ENCODE results near the gene STARD5. TPM values are rescaled to one million over a fixed set of nuclear protein-coding genes. Genes with fewer than 3 reads are reported as not detected.

The STARD5 gene
- total and polyA plus RNA-seq, 2 donors (not counting 1 experiment from before 2014, with no cell fraction given), result 15.7 to 19.9 TPM

DNA sequence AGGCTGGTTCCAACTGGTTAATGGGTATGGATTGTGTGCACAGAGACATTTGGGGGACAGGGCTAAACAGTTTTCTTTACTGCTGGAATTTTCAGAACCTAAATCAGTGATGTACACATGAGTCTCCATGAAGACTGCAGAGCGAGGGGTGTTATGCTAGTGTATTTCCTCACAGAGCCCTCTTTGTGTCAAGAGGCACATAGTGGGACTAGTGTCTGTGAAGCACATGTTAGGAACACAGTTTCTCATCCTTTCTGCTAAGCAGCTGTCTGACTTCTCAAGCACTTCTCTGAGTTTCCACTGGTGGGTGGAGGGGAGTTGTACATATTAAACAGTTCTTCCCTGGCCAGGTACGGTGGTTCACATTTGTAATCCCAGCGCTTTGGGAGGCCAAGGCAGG, 9.4 kb upstream of the STARD5 start:
- no peak for TF ChIP-seq EZH2 (IDR thresholded peaks at IDR 0.05; ENCODE audit: borderline replicate concordance, insufficient read depth, low read depth, low read length, poor library complexity, severe bottlenecking)
- TF ChIP-seq, protein P1, sequence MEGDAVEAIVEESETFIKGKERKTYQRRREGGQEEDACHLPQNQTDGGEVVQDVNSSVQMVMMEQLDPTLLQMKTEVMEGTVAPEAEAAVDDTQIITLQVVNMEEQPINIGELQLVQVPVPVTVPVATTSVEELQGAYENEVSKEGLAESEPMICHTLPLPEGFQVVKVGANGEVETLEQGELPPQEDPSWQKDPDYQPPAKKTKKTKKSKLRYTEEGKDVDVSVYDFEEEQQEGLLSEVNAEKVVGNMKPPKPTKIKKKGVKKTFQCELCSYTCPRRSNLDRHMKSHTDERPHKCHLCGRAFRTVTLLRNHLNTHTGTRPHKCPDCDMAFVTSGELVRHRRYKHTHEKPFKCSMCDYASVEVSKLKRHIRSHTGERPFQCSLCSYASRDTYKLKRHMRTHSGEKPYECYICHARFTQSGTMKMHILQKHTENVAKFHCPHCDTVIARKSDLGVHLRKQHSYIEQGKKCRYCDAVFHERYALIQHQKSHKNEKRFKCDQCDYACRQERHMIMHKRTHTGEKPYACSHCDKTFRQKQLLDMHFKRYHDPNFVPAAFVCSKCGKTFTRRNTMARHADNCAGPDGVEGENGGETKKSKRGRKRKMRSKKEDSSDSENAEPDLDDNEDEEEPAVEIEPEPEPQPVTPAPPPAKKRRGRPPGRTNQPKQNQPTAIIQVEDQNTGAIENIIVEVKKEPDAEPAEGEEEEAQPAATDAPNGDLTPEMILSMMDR (IDR thresholded peaks at IDR 0.05), result no peak
- WGBS (ENCODE audit: insufficient coverage), result 100% methylated on average over 2 of the region's 3 CpGs
- no peaks in the 10 kb centered on the region for H3K27me3 Mint-ChIP-seq
- DNase-seq (no peak), ATAC-seq (ENCODE audit: low read depth) (no peak)
- intact Hi-C loops (cut with micrococcal nuclease), result no loop called here
- Histone ChIP-seq H3K79me2 (ENCODE audit: control insufficient read depth, insufficient read depth, low read length) (no peaks in the 10 kb centered on the region), H3K27ac (ENCODE audit: low read length in 2 of 2) (no peak overlapping the region), H3K9me3 (ENCODE audit: control extremely low read depth in 1 of 3, control insufficient read depth in 2 of 3, insufficient read depth in 1 of 3, low read length in 2 of 3) (no peaks in the 10 kb centered on the region), H3K4me1 (ENCODE audit: control insufficient read depth in 2 of 2, insufficient read depth in 2 of 2, low read length in 2 of 2) (peaks cover 0 to 4% of the 10 kb centered on the region in 2 donors), H4K20me1 (ENCODE audit: control insufficient read depth, insufficient read depth, low read length, poor library complexity, severe bottlenecking) (no peaks in the 10 kb centered on the region), H3K4me2 (replicated peaks; ENCODE audit: low read depth, low read length, poor library complexity, severe bottlenecking) (no peak overlapping the region), H3K4me3 (ENCODE audit: control extremely low read depth in 1 of 5, extremely low read depth in 1 of 5, insufficient read depth in 1 of 5, low read depth in 2 of 5, low read length in 4 of 5) (no peak overlapping the region), H3K36me3 (replicated peaks in 1 of 2; ENCODE audit: control extremely low read depth in 1 of 2, control insufficient read depth in 1 of 2, extremely low read depth in 1 of 2, insufficient read depth in 2 of 2, low read length in 1 of 2) (no peaks in the 10 kb centered on the region), H2AFZ (ENCODE audit: insufficient read depth, low read depth, low read length, poor library complexity, severe bottlenecking) (no peak overlapping the region), H3K9ac (ENCODE audit: low read length) (no peak overlapping the region), H3K27me3 (replicated peaks in 1 of 4; ENCODE audit: control extremely low read depth in 1 of 4, control insufficient read depth in 3 of 4, insufficient read depth in 4 of 4, low read length in 3 of 4) (no peaks in the 10 kb centered on the region)
- CTCF ChIA-PET, result interaction anchor here (1.1 to 20.0 kb wide), 6 partner anchors 22 to 67 kb away, joined by 3 to 306 read pairs (median 20); no protein-coding TSS in a partner anchor
- POLR2A ChIA-PET, result interaction anchor here (1.7 kb wide), 1 partner anchor 58 kb away, joined by 5 read pairs; no protein-coding TSS in a partner anchor
- no peak overlapping the region for H3K4me3 Mint-ChIP-seq
- H3K4me1 Mint-ChIP-seq, result peaks cover 13% of the 10 kb centered on the region
- no peaks in the 10 kb centered on the region for H3K9me3 Mint-ChIP-seq (ENCODE audit: insufficient read depth)
- H3K27ac Mint-ChIP-seq, result no peak overlapping the region

DNA sequence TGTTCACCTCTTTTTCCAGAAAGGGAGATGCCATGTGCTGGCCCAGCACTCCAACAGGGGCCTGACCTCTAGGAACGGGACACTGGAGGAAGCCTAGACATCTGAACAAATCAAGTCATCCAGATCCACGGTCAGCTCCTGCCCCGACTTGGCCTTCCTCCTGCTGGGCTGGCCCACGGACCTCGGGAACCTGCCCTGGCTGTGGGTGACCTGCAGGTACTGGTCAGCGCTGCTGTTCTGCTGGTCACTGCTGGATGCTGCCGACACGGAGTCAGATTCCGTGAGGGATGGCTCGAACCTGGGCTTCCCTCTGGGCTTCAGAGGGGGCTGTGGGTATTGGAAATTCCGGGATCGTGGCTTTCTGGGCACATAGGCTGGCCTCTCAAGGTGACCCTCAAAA, 8.4 kb upstream of the STARD5 start:
- Mint-ChIP-seq H3K27me3 (no peaks in the 10 kb centered on the region), H3K27ac (no peak overlapping the region), H3K9me3 (ENCODE audit: insufficient read depth) (no peaks in the 10 kb centered on the region), H3K4me1 (peaks cover 13% of the 10 kb centered on the region), H3K4me3 (no peak overlapping the region)
- H3K9me3 ChIP-seq (ENCODE audit: control extremely low read depth in 1 of 3, control insufficient read depth in 2 of 3, insufficient read depth in 1 of 3, low read length in 2 of 3), result no peaks in the 10 kb centered on the region
- no peaks in the 10 kb centered on the region for H3K27me3 ChIP-seq (replicated peaks in 1 of 4; ENCODE audit: control extremely low read depth in 1 of 4, control insufficient read depth in 3 of 4, insufficient read depth in 4 of 4, low read length in 3 of 4)
- no peaks in the 10 kb centered on the region for H3K79me2 ChIP-seq (ENCODE audit: control insufficient read depth, insufficient read depth, low read length)
- H3K4me2 ChIP-seq (replicated peaks; ENCODE audit: low read depth, low read length, poor library complexity, severe bottlenecking), result no peak overlapping the region
- H3K27ac ChIP-seq (ENCODE audit: low read length in 2 of 2), result no peak overlapping the region
- H3K36me3 ChIP-seq (replicated peaks in 1 of 2; ENCODE audit: control extremely low read depth in 1 of 2, control insufficient read depth in 1 of 2, extremely low read depth in 1 of 2, insufficient read depth in 2 of 2, low read length in 1 of 2), result no peaks in the 10 kb centered on the region
- H3K9ac ChIP-seq (ENCODE audit: low read length), result no peak overlapping the region
- ATAC-seq (ENCODE audit: low read depth) (no peak), DNase-seq (no peak)
- H3K4me1 ChIP-seq (ENCODE audit: control insufficient read depth in 2 of 2, insufficient read depth in 2 of 2, low read length in 2 of 2), result peaks cover 0 to 4% of the 10 kb centered on the region in 2 donors
- intact Hi-C loops (cut with micrococcal nuclease), result no loop called here
- H4K20me1 ChIP-seq (ENCODE audit: control insufficient read depth, insufficient read depth, low read length, poor library complexity, severe bottlenecking), result no peaks in the 10 kb centered on the region
- H3K4me3 ChIP-seq (ENCODE audit: control extremely low read depth in 1 of 5, extremely low read depth in 1 of 5, insufficient read depth in 1 of 5, low read depth in 2 of 5, low read length in 4 of 5), result no peak overlapping the region
- ChIA-PET CTCF (interaction anchor here (0.9 to 20.0 kb wide), 4 partner anchors 28 to 66 kb away, joined by 3 to 306 read pairs (median 77); no protein-coding TSS in a partner anchor), POLR2A (no interaction called here)
- 97% methylated on average over 12 of the region's 12 CpGs for WGBS (ENCODE audit: insufficient coverage)
- TF ChIP-seq, protein P1 (IDR thresholded peaks at IDR 0.05), result no peak
- no peak for TF ChIP-seq EZH2 (IDR thresholded peaks at IDR 0.05; ENCODE audit: borderline replicate concordance, insufficient read depth, low read depth, low read length, poor library complexity, severe bottlenecking)
- H2AFZ ChIP-seq (ENCODE audit: insufficient read depth, low read depth, low read length, poor library complexity, severe bottlenecking), result no peak overlapping the region

All from B cell (primary cell).